Inflammatory macrophage treated with lipopolysaccharide for 4 hours (primary cell): Measurements from ENCODE around the gene AKR1B15.

Experiments used
- DNase-seq: peaks from one replicate; pipeline ENCODE4 v3.0.0-alpha.2; 2020

AKR1B15 gene

DNA sequence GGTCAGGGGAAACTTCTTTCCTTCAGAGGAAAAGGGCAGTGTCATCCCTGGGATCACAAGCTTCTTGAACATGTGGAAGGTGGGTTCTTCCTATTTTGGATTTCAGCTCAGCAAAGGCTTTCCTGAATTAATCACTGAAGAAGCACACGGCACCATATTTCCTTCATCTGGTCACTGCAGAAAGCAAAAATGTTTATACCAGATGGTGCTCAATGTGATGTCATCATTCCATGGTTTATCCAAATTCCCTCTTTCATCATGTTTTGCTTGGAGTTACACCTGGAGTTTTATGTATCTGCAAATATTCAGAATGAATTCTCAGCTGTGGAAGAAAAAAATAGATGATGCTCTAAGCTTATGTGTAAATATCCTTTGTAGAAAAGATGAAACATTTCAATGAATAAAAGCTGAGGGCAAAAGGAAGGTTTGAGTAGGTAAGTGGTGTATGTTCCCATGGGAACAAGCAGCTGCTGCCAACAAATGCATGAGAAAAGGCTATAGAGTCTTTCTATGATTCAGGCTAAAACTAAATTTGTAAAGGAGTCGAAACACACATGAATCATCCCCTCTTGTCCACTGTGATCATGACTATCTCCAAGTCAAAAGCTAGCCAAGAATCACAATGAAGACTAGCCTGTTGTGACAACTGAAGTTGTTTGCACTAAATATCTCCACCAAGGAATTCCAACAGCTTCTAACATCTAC is 70.9 kb downstream of the AKR1B15 start:
- no peak for DNase-seq

DNA sequence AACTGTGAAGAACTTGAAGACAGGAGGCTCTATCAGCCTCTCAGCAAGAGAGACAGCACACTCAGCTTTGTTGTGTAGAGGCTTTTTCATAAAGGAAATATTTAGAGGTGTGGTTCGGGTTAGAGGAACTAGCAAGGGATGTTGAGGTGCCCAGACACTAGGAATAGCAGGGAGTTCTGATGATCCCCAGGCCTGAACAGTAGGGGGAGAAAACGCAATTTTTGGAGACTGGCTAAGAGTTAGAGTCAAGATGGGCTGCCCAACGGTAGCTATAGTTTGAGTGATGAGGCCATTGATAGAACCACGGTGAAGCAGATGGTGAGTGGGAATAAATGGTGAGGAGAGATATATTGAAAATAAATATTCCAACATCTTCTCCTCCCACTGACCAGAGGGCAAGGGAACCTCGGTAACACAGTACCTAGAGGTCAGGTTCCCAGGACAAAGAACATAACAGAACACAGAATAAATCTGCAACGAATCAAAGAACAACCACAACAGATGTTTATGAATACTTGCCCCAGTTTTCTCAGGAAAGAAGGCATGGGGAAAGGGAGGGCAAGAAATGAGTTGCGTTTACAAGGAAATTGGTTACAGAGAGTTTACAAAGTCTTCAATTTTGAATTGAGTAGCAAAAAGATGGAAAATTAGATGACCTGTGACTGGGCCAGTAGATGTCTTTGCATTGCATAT is 73.5 kb downstream of the AKR1B15 start:
- DNase-seq, result no peak

DNA sequence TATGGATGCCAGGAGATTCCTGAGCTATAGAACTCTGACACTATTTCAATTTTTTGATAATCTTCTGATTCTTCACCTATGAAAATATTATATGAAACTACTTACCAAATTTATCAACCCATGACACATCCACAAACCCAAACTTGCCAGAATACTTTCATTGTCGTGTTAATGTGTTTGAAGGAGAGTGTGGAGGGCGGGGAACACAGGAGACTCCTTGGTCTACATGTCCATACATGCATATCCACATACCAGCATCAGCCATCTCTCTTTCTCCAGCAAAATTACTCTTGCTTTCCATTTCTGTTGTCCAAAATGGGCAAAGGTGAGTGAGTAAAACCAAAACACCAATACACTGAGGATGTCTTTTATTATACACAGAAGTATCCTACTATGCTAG is 74.3 kb downstream of the AKR1B15 start:
- DNase-seq, result no peak

DNA sequence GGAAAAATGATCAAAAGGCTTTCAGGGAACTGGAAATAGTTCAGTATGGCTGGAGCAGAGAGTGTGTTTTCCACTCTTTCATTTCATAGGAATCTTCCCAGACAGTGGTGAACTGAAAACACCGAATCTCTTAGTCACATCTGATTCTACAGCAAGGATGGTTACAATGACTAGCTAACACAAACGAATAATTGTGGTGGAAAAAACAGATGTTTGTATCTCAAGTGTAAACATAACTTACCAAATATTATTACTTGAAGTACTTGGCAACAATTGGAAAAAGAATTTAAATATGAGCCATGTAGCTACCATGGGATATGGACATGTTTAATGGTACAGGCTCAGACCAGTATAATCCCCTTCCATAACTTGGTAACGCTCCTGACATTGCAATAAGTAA is 76.6 kb downstream of the AKR1B15 start:
- DNase-seq, result no peak

DNA sequence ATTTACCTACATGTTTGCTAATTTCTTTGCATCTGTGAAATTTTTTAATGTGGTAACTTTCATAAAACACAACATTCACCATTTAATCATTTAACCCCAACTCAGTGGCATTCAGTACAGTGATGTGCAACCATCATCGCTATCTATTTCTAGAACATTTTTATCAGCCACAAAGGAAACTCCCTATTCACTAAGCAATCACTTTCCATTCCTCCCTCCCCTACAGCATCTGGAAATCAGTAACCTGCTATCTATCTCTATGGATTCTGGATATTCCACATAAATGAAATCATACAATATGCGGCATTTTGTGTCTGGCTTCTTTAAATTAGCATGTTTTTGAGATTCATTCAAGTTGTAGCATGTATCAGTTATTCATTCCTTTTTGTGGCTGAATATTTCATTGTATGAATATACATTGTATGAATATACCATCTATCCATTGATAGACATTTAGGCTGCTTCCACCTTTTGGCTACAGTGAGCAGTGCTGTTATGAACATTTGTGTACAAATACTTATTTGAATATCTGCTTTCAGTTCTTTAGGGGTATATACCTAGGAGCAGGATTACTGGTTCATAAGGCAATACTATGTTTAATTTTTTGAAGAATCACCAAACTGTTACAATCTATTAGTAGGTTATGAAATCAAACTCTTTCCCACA is 78.3 kb downstream of the AKR1B15 start:
- no peak for DNase-seq

DNA sequence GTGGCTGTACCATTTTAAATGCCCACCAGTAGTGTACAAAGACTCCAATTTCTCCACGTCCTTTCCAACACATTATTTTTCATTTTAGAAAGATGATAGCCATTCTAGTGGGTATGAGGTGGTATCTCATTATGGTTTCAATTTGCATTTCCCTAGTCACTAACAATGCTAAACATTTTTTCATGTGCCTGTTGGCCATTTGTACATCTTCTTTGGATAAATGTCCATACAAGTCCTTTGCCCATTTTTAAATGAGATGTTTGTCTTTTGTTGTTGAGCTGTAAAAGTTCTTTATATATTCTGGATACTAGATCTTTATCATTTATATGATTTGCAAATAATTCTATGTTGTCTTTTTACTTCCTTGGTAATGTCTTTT is 78.9 kb downstream of the AKR1B15 start:
- DNase-seq, result no peak

DNA sequence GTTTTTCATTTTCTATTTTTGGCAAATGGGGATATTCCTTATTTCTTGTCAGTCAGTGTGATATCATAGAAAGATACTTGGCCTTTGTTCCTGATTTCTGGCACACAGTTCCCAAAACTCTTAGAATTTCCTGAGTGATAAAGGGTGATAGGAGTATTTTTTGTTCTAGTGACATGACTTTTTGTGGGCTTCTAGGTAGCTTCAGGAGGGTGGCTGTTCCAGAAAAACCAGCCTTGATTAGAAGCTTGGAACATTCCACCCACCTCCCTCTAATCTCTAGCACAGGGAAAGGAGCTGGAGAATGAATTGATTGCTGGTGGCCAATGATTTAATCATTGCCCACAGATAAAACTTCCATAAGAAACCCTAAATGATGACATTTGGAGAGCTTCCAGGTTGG is 80.5 kb downstream of the AKR1B15 start:
- DNase-seq, result no peak
